GM23248 (cell line): Measurements from ENCODE around the gene RAB23.

ENCODE experiments used
- EZH2 ChIP-seq: fragments of 200-600 bp; sonication (generic); IDR thresholded peaks from 2 replicates; pipeline ENCODE4 v1.6.1; 2018; ENCODE audit warnings: antibody characterized with exemption, mild to moderate bottlenecking; ENCODE audit not compliant: insufficient read depth, poor library complexity, severe bottlenecking
- EZH2phosphoT487 ChIP-seq: fragments of 200-600 bp; sonication (generic); IDR thresholded peaks from 2 replicates; pipeline ENCODE4 v1.6.1; 2018; ENCODE audit warnings: antibody characterized with exemption, moderate library complexity, mild to moderate bottlenecking, low read depth; ENCODE audit not compliant: insufficient read depth

- TF ChIP-seq EZH2 = no peak
- no peak for TF ChIP-seq EZH2phosphoT487
Observed at GRCh38 chr6:57215260-57215659, 6.8 kb downstream of the RAB23 start.
